WTC11 (cell line): ENCODE data around the gene RPL36A. TPM values are rescaled to one million over a fixed set of nuclear protein-coding genes. Genes with fewer than 3 reads are reported as not detected.

ENCODE experiments used
- ATAC-seq: fragments of 200-7000 bp; cut with Tn5 transposase; 2 replicates; pipeline ENCODE4 v1.10.0; 2021; ENCODE audit warnings: mild to moderate bottlenecking, moderate library complexity
- CTCF ChIA-PET: fragments of 300-600 bp; sonication (Branson Sonifier 250); formaldehyde crosslinking; loops from one replicate; lab custom pipeline; 2021; ENCODE audit warnings: antibody characterized with exemption; lab: Charles Lee
- POLR2A ChIA-PET: fragments of 350-600 bp; sonication (Branson Sonifier 250); formaldehyde crosslinking; loops from one replicate; lab custom pipeline; 2021; ENCODE audit warnings: antibody characterized with exemption; lab: Charles Lee
- DNase-seq: peaks from one replicate; pipeline ENCODE4 v3.0.0; 2021; ENCODE audit warnings: low spot score
- H3K27ac Mint-ChIP-seq: 2 replicates; pipeline ENCODE4 v1.8.0; 2021; ENCODE audit warnings: mixed read lengths
- H3K27me3 Mint-ChIP-seq: 2 replicates; pipeline ENCODE4 v1.8.0; 2021; ENCODE audit warnings: low read depth, mild to moderate bottlenecking, moderate library complexity, mixed read lengths
- H3K36me3 Mint-ChIP-seq: 2 replicates; pipeline ENCODE4 v1.8.0; 2021; ENCODE audit warnings: mixed read lengths
- H3K4me1 Mint-ChIP-seq: 2 replicates; pipeline ENCODE4 v1.8.0; 2022; ENCODE audit warnings: mixed read lengths
- H3K4me3 Mint-ChIP-seq: 2 replicates; pipeline ENCODE4 v1.8.0; 2021; ENCODE audit warnings: mild to moderate bottlenecking, moderate library complexity, mixed read lengths
- H3K9me3 Mint-ChIP-seq: 2 replicates; pipeline ENCODE4 v1.8.0; 2021; ENCODE audit warnings: mixed read lengths
- ARID4B ChIP-seq: sonication (generic); formaldehyde crosslinking; IDR thresholded peaks from 2 replicates; pipeline ENCODE4 v1.8.0; 2023; ENCODE audit warnings: missing genetic modification reagents, mild to moderate bottlenecking, borderline replicate concordance
- ATF6 ChIP-seq: sonication (generic); formaldehyde crosslinking; IDR thresholded peaks from 2 replicates; pipeline ENCODE4 v1.8.1; 2023; ENCODE audit warnings: mild to moderate bottlenecking, missing genetic modification reagents
- FOXK1 ChIP-seq: sonication (generic); formaldehyde crosslinking; IDR thresholded peaks from 2 replicates; pipeline ENCODE4 v1.8.0; 2022; ENCODE audit warnings: mild to moderate bottlenecking, moderate library complexity, missing genetic modification reagents
- GTF2I ChIP-seq: fragments of 250-450 bp; sonication (Bioruptor Pico); conservative IDR thresholded peaks from 2 replicates; pipeline ENCODE4 v1.4.0; 2021; ENCODE audit warnings: mild to moderate bottlenecking
- HMGXB4 ChIP-seq: sonication (generic); formaldehyde crosslinking; IDR thresholded peaks from 2 replicates; pipeline ENCODE4 v1.8.1; 2023; ENCODE audit warnings: mild to moderate bottlenecking, moderate library complexity, missing genetic modification reagents
- MAX ChIP-seq: sonication (generic); formaldehyde crosslinking; IDR thresholded peaks from 2 replicates; pipeline ENCODE4 v1.8.0; 2022; ENCODE audit warnings: mild to moderate bottlenecking, missing genetic modification reagents
- MYBL2 ChIP-seq: sonication (generic); formaldehyde crosslinking; IDR thresholded peaks from 2 replicates; pipeline ENCODE4 v1.8.1; 2023; ENCODE audit warnings: mild to moderate bottlenecking, moderate library complexity, missing genetic modification reagents
- NFYB ChIP-seq: sonication (generic); formaldehyde crosslinking; conservative IDR thresholded peaks from 2 replicates; pipeline ENCODE4 v1.8.0; 2022; ENCODE audit warnings: low read depth, missing genetic modification reagents
- PRDM15 ChIP-seq: sonication (generic); formaldehyde crosslinking; IDR thresholded peaks from 2 replicates; pipeline ENCODE4 v1.8.0; 2022; ENCODE audit warnings: missing genetic modification reagents
- SP1 ChIP-seq: sonication (generic); formaldehyde crosslinking; conservative IDR thresholded peaks from 2 replicates; pipeline ENCODE4 v1.8.1; 2022; ENCODE audit warnings: missing genetic modification reagents
- TP53 ChIP-seq: sonication (generic); formaldehyde crosslinking; IDR thresholded peaks from 2 replicates; pipeline ENCODE4 v1.8.1; 2023; ENCODE audit warnings: mild to moderate bottlenecking, missing genetic modification reagents
- USF1 ChIP-seq: sonication (generic); formaldehyde crosslinking; IDR thresholded peaks from 2 replicates; pipeline ENCODE4 v1.8.0; 2022; ENCODE audit warnings: mild to moderate bottlenecking, missing genetic modification reagents
- USF2 ChIP-seq: sonication (generic); formaldehyde crosslinking; IDR thresholded peaks from 2 replicates; pipeline ENCODE4 v1.8.1; 2023; ENCODE audit warnings: mild to moderate bottlenecking, missing genetic modification reagents, moderate library complexity
- ZBTB21 ChIP-seq: sonication (generic); formaldehyde crosslinking; IDR thresholded peaks from 2 replicates; pipeline ENCODE4 v1.8.1; 2023; ENCODE audit warnings: mild to moderate bottlenecking, missing genetic modification reagents, borderline replicate concordance
- ZSCAN18 ChIP-seq: fragments of 250-450 bp; sonication (Bioruptor Pico); IDR thresholded peaks from 2 replicates; pipeline ENCODE4 v2.1.2; 2022; ENCODE audit warnings: mild to moderate bottlenecking, moderate library complexity
- total RNA-seq: library from RNA; stranded (reverse); gene quantifications from 3 replicates; pipeline ENCODE4 v1.2.3, GENCODE V29; 2021

RPL36A gene
- total RNA-seq, 1 experiment from 2014 or later: 320 TPM

- no peaks in the 10 kb centered on the region for H3K27me3 Mint-ChIP-seq
- POLR2A ChIA-PET: interaction anchor here (0.6 kb wide), 1 partner anchor 17 kb away, joined by 4 read pairs; the partner anchor contains the start of gene RPL36A
- peaks cover 14% of the 10 kb centered on the region for H3K4me1 Mint-ChIP-seq
- H3K36me3 Mint-ChIP-seq: peaks cover 22% of the 10 kb centered on the region
- DNase-seq (peak; percentile 80), ATAC-seq (peak; percentile 96)
- H3K27ac Mint-ChIP-seq: peak within 1 kb of the TSS; percentile 99
- H3K4me3 Mint-ChIP-seq: peak within 1 kb of the TSS; percentile 99
- no peaks in the 10 kb centered on the region for H3K9me3 Mint-ChIP-seq
- TF ChIP-seq MYBL2: peak; percentile 64; the same call in 1 of the 2 replicates
- peak; percentile 16; the same call in 1 of the 2 replicates for TF ChIP-seq MAX (CRISPR knock-in tag)
- no peak for TF ChIP-seq GTF2I (CRISPR knock-in tag)
- peak; percentile 98 for TF ChIP-seq USF1 (CRISPR knock-in tag)
- no peak for TF ChIP-seq ARID4B (CRISPR knock-in tag)
- TF ChIP-seq PRDM15: no peak
- peak; percentile 98 for TF ChIP-seq USF2 (CRISPR knock-in tag)
- 0 out of 2 replicates have a peak, but pooled peaks have one; percentile 38 for TF ChIP-seq ZBTB21 (CRISPR knock-in tag)
- peak; percentile 50 for TF ChIP-seq NFYB (CRISPR knock-in tag)
- no peak for TF ChIP-seq TP53 (CRISPR knock-in tag)
- peak; percentile 51; the same call in 1 of the 2 replicates for TF ChIP-seq FOXK1 (CRISPR knock-in tag)
- peak; percentile 43; the same call in 1 of the 2 replicates for TF ChIP-seq SP1 (CRISPR knock-in tag)
- CTCF ChIA-PET: no interaction called here
These were observed 17.1 kb downstream of the RPL36A start, which contains the start of the genes GLA and HNRNPH2 for GRCh38 chrX:101407748-101408531. Gene GLA, minus strand, starts transcription at chrX:101407925. Its CDS starts 22 bp downstream, at chrX:101407903. Gene HNRNPH2, plus strand, starts transcription at chrX:101408222. Its CDS starts 3,767 bp downstream, at chrX:101411989.

GRCh38 chrX:101408532-101408841 lies 17.7 kb downstream of the RPL36A start:
- Mint-ChIP-seq H3K9me3 (no peaks in the 10 kb centered on the region), H3K27ac (peak overlapping the region; percentile 99), H3K27me3 (no peaks in the 10 kb centered on the region), H3K4me1 (peaks cover 14% of the 10 kb centered on the region), H3K4me3 (peak overlapping the region; percentile 99), H3K36me3 (peaks cover 27% of the 10 kb centered on the region)
- ChIA-PET POLR2A (no interaction called here), CTCF (no interaction called here)
- ATAC-seq: no peak
- DNase-seq: no peak
- TF ChIP-seq HMGXB4 (no peak), ZSCAN18 (no peak), ATF6 (CRISPR knock-in tag) (no peak)
